HG03354 (cell line): ENCODE measurements around the gene RPS19BP1.
"Not testable (repeated sequence)": the region's sequence is repeated elsewhere in the genome, so short reads cannot be mapped to it uniquely, and the experiment has no call there.

ENCODE experiments used
- ATAC-seq: cut with Tn5 transposase; IDR thresholded peaks from one replicate; pipeline ENCODE4 v1.9.1; 2021; ENCODE audit warnings: mild to moderate bottlenecking; ENCODE audit not compliant: unreplicated experiment, poor library complexity, severe bottlenecking

The RPS19BP1 gene

GRCh38 chr22:39530116-39530515 lies 2.4 kb downstream of the RPS19BP1 start:
- no peak for ATAC-seq

GRCh38 chr22:39529487-39529851 lies 3.1 kb downstream of the RPS19BP1 start:
- ATAC-seq: no peak

- ATAC-seq: peak; percentile 30
These were observed 3.7 kb downstream of the RPS19BP1 start for GRCh38 chr22:39528681-39529486.

- no peak for ATAC-seq
These were observed 4.4 kb downstream of the RPS19BP1 start for GRCh38 chr22:39528080-39528661.

GRCh38 chr22:39527481-39527961 lies 5.0 kb downstream of the RPS19BP1 start:
- ATAC-seq: no peak

- ATAC-seq: no peak
These were observed 5.8 kb downstream of the RPS19BP1 start for GRCh38 chr22:39526736-39527171.

GRCh38 chr22:39525658-39525975 lies 6.9 kb downstream of the RPS19BP1 start:
- ATAC-seq: no peak

GRCh38 chr22:39524753-39525657 lies 7.5 kb downstream of the RPS19BP1 start:
- no peak for ATAC-seq

GRCh38 chr22:39524089-39524752 lies 8.3 kb downstream of the RPS19BP1 start:
- no peak for ATAC-seq

- ATAC-seq: no peak
These were observed 9.8 kb downstream of the RPS19BP1 start for GRCh38 chr22:39522567-39523300.

- ATAC-seq: not testable (repeated sequence)
These were observed 10.5 kb downstream of the RPS19BP1 start for GRCh38 chr22:39522091-39522490.

- not testable (repeated sequence) for ATAC-seq
These were observed 11.3 kb downstream of the RPS19BP1 start for GRCh38 chr22:39521106-39521885.

GRCh38 chr22:39520226-39521105 lies 12.1 kb downstream of the RPS19BP1 start, which contains the start of gene ATF4:
Gene ATF4, plus strand, starts transcription at chr22:39520562. Its CDS starts 884 bp downstream, at chr22:39521446.
- ATAC-seq: peak; percentile 52

GRCh38 chr22:39519681-39520225 lies 12.8 kb downstream of the RPS19BP1 start:
- ATAC-seq: peak; percentile 79

- ATAC-seq: no peak
These were observed 13.4 kb downstream of the RPS19BP1 start for GRCh38 chr22:39518996-39519680.

- ATAC-seq: no peak
These were observed 14.3 kb downstream of the RPS19BP1 start for GRCh38 chr22:39518144-39518786.
